HCT116 (cell line): ENCODE measurements around the gene ZBTB34. TPM values are rescaled to one million over a fixed set of nuclear protein-coding genes. Genes with fewer than 3 reads are reported as not detected.

Experiments used
- ATAC-seq: fragments of 200-7000 bp; cut with Tn5 transposase; 2 replicates; pipeline ENCODE4 v1.9.1; 2020; ENCODE audit warnings: mild to moderate bottlenecking, moderate library complexity
- BruUV-seq: library from RNA; stranded (reverse); fragments of 400-500 nt; replicated peaks from 2 replicates; lab custom pipeline; 2021; lab: Mats Ljungman, UMichigan
- CTCF ChIA-PET: fragments of 300-600 bp; sonication (Branson Sonifier 250); formaldehyde crosslinking; loops from one replicate; lab custom pipeline; 2021; ENCODE audit warnings: antibody characterized with exemption; lab: Charles Lee
- POLR2A ChIA-PET: fragments of 300-600, 350-600 bp; sonication (Branson Sonifier 250); formaldehyde crosslinking; loops from one replicate; lab custom pipeline; 2021; ENCODE audit warnings: antibody characterized with exemption; lab: Charles Lee
- RAD21 ChIA-PET, 2 experiments: fragments of 300-600 bp; sonication (Branson Sonifier 250); formaldehyde crosslinking; loops; one replicate each; lab custom pipeline; 2023; ENCODE audit warnings: low total read pairs in 2 of 2; ENCODE audit not compliant: uncharacterized antibody in 2 of 2, unreplicated experiment in 2 of 2, low non-redundant PET in 1 of 2; lab: Charles Lee
- DNase-seq: peaks from one replicate; pipeline ENCODE4 v3.0.0-alpha.2; 2010; ENCODE audit warnings: low read depth, low spot score
- H2AFZ ChIP-seq: fragments of 200-600 bp; shearing (Covaris generic), sonication (generic); 2 replicates; pipeline ENCODE4 v1.6.1; 2017; ENCODE audit warnings: low read depth, mixed run types, mixed read lengths, antibody characterized with exemption, low read length; ENCODE audit not compliant: poor library complexity, severe bottlenecking
- H3K27ac ChIP-seq: 2 replicates; pipeline ENCODE4 v1.5.1; 2012; ENCODE audit warnings: low read depth, low read length
- H3K27me3 ChIP-seq: fragments of 200-600 bp; sonication (generic); 2 replicates; pipeline ENCODE4 v1.6.1; 2016; ENCODE audit warnings: mixed run types, low read length, mixed read lengths; ENCODE audit not compliant: insufficient read depth
- H3K36me3 ChIP-seq, 2 experiments: fragments of 200-500 bp in 1 of 2; fragments of 200-600 bp in 1 of 2; sonication (Bioruptor generic) in 1 of 2; sonication (generic) in 1 of 2; 2 replicates each; pipeline versions ENCODE4 v1.5.1 to v1.6.1; 2014 to 2016; ENCODE audit warnings: low read length in 2 of 2, inconsistent platforms in 1 of 2, mixed read lengths in 1 of 2, mixed run types in 1 of 2; ENCODE audit not compliant: insufficient read depth in 2 of 2, control insufficient read depth in 1 of 2
- H3K4me1 ChIP-seq, 2 experiments: fragments of 200-600 bp in 1 of 2; sonication (generic) in 1 of 2; 2 replicates each; pipeline versions ENCODE4 v1.5.1 to v1.6.1; 2012 to 2017; ENCODE audit warnings: low read length in 2 of 2, inconsistent platforms in 1 of 2, mild to moderate bottlenecking in 1 of 2, mixed read lengths in 1 of 2, mixed run types in 1 of 2, moderate library complexity in 1 of 2; ENCODE audit not compliant: insufficient read depth in 2 of 2, control insufficient read depth in 1 of 2
- H3K4me2 ChIP-seq: fragments of 200-600 bp; sonication (generic); 2 replicates; pipeline ENCODE4 v1.6.1; 2017; ENCODE audit warnings: mixed run types, low read length, mixed read lengths
- H3K4me3 ChIP-seq, 2 experiments: fragments of 200-600 bp in 1 of 2; sonication (generic) in 1 of 2; replicated peaks in 1 of 2; 2 replicates each; pipeline ENCODE4 v1.5.1; 2011 to 2016; ENCODE audit warnings: low read length in 2 of 2, control low read depth in 1 of 2, low read depth in 1 of 2, mild to moderate bottlenecking in 1 of 2, mixed read lengths in 1 of 2, mixed run types in 1 of 2
- H3K79me2 ChIP-seq: fragments of 200-600 bp; sonication (generic); 2 replicates; pipeline ENCODE4 v1.6.1; 2017; ENCODE audit warnings: mild to moderate bottlenecking, mixed run types, low read length, moderate library complexity, mixed read lengths; ENCODE audit not compliant: insufficient read depth
- H3K9ac ChIP-seq: fragments of 200-600 bp; sonication (generic); 2 replicates; pipeline ENCODE4 v1.6.1; 2016; ENCODE audit warnings: low read length, mixed read lengths
- H3K9me2 ChIP-seq: fragments of 200-600 bp; sonication (generic), shearing (Covaris generic); 2 replicates; pipeline ENCODE4 v1.6.1; 2017; ENCODE audit warnings: mixed run types, mild to moderate bottlenecking, moderate library complexity; ENCODE audit not compliant: insufficient read depth
- H3K9me3 ChIP-seq, 2 experiments: fragments of 200-500 bp in 1 of 2; fragments of 200-600 bp in 1 of 2; sonication (Bioruptor generic) in 1 of 2; sonication (generic) in 1 of 2; 2 replicates each; pipeline ENCODE4 v1.6.1; 2014 to 2017; ENCODE audit warnings: low read length in 2 of 2, mixed read lengths in 2 of 2, inconsistent platforms in 1 of 2, low read depth in 1 of 2, mild to moderate bottlenecking in 1 of 2, mixed run types in 1 of 2, moderate library complexity in 1 of 2; ENCODE audit not compliant: control insufficient read depth in 1 of 2, insufficient read depth in 1 of 2
- H4K20me1 ChIP-seq: fragments of 200-600 bp; sonication (generic), shearing (Covaris generic); 2 replicates; pipeline ENCODE4 v1.6.1; 2017; ENCODE audit warnings: mixed run types, mild to moderate bottlenecking, moderate library complexity; ENCODE audit not compliant: insufficient read depth
- EGR1 ChIP-seq: IDR thresholded peaks from 2 replicates; pipeline ENCODE4 v1.6.1; 2012; ENCODE audit warnings: low read depth
- EZH2 ChIP-seq: fragments of 200-600 bp; sonication (generic); IDR thresholded peaks from 2 replicates; pipeline ENCODE4 v1.6.1; 2017; ENCODE audit warnings: antibody characterized with exemption, mixed run types
- FOSL1 ChIP-seq: IDR thresholded peaks from 2 replicates; pipeline ENCODE4 v1.6.1; 2012; ENCODE audit warnings: low read depth
- POLR2A ChIP-seq: IDR thresholded peaks from 2 replicates; pipeline ENCODE4 v1.7.0; 2011; ENCODE audit warnings: borderline replicate concordance; ENCODE audit not compliant: insufficient read depth, insufficient read length; ENCODE audit errors: extremely low read depth
- POLR2AphosphoS5 ChIP-seq: IDR thresholded peaks from 2 replicates; pipeline ENCODE4 v1.6.1; 2011; ENCODE audit warnings: mild to moderate bottlenecking, low read depth, low read length, moderate library complexity
- SRF ChIP-seq: IDR thresholded peaks from 2 replicates; pipeline ENCODE4 v1.6.1; 2012; ENCODE audit warnings: low read depth
- ZBTB33 ChIP-seq: IDR thresholded peaks from 2 replicates; pipeline ENCODE4 v1.6.1; 2011; ENCODE audit warnings: mild to moderate bottlenecking, low read length, moderate library complexity; ENCODE audit not compliant: insufficient replicate concordance; ENCODE audit errors: extremely low read depth
- intact Hi-C: fragments of 100-400 bp; cut with micrococcal nuclease; formaldehyde crosslinking; loops from 2 replicates; pipeline ENCODE4 v1.10.0; 2022
- total RNA-seq: library from RNA; stranded (reverse); gene quantifications from one replicate; pipeline ENCODE4 v1.2.1, GENCODE V29; 2021; ENCODE audit not compliant: unreplicated experiment
- TF ChIP-seq, protein P1 (sequence below): IDR thresholded peaks from 2 replicates; pipeline ENCODE4 v1.6.1; 2012
- TF ChIP-seq, protein P2 (sequence below): IDR thresholded peaks from 2 replicates; pipeline ENCODE4 v1.6.1; 2012

Gene ZBTB34
- total RNA-seq, 1 experiment from 2014 or later: 5.6 TPM

DNA sequence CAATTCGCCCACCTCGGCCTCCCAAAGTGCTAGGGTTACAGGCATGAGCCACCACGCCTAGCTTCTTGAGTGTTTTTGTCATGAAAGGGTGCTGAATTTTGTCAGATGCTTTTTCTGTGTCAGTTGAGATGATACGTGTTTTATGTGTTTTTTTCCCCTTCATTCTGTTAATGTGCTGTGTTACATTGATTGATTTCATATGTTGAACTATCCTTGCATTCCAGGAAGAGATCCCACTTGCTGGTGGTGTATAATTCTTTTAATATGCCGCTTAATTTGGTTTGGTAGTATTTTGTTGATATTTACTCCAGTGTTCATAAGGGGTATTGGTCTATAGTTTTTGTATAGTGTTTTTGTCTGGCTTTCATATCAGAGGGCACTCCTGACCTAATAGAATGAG is 42.0 kb upstream of the ZBTB34 start:
- CTCF ChIA-PET: no interaction called here
- TF ChIP-seq FOSL1 (no peak), EZH2 (no peak), SRF (no peak), POLR2A (no peak), ZBTB33 (no peak), POLR2AphosphoS5 (no peak), EGR1 (no peak)
- TF ChIP-seq, protein P1, sequence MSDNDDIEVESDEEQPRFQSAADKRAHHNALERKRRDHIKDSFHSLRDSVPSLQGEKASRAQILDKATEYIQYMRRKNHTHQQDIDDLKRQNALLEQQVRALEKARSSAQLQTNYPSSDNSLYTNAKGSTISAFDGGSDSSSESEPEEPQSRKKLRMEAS: no peak
- TF ChIP-seq, protein P2, sequence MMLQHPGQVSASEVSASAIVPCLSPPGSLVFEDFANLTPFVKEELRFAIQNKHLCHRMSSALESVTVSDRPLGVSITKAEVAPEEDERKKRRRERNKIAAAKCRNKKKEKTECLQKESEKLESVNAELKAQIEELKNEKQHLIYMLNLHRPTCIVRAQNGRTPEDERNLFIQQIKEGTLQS: no peak
- TF ChIP-seq, all 23 proteins: peak for 0
- H3K36me3 ChIP-seq: peaks cover 0 to 19% of the 10 kb centered on the region in 2 experiments; a peak in 3 of 4 replicates
- BruUV-seq: no TSS peak
- peaks cover 9% of the 10 kb centered on the region; the same call in 1 of the 2 replicates for H4K20me1 ChIP-seq
- no peaks in the 10 kb centered on the region for H3K9me2 ChIP-seq
- no peak overlapping the region for H3K27ac ChIP-seq
- peaks cover 3 to 10% of the 10 kb centered on the region in 2 experiments; a peak in 1 of 4 replicates for H3K9me3 ChIP-seq
- no peak overlapping the region for H2AFZ ChIP-seq
- DNase-seq (no peak), ATAC-seq (no peak)
- no peaks in the 10 kb centered on the region for H3K4me1 ChIP-seq
- ChIA-PET POLR2A (no interaction called here), RAD21 (no interaction called here)
- intact Hi-C loops: no loop called here
- no peaks in the 10 kb centered on the region for H3K27me3 ChIP-seq
- H3K79me2 ChIP-seq: peaks cover 59% of the 10 kb centered on the region
- no peak overlapping the region for H3K9ac ChIP-seq
- no peak overlapping the region for H3K4me3 ChIP-seq
- H3K4me2 ChIP-seq: no peak overlapping the region
